GM19438 (cell line): Measurements from ENCODE around the gene FBXL17.
"Not testable (repeated sequence)": the region's sequence is repeated elsewhere in the genome, so short reads cannot be mapped to it uniquely, and the experiment has no call there.

Experiments
- ATAC-seq: cut with Tn5 transposase; IDR thresholded peaks from one replicate; pipeline ENCODE4 v1.9.1; 2021; ENCODE audit warnings: low read depth; ENCODE audit not compliant: unreplicated experiment

FBXL17 gene

DNA sequence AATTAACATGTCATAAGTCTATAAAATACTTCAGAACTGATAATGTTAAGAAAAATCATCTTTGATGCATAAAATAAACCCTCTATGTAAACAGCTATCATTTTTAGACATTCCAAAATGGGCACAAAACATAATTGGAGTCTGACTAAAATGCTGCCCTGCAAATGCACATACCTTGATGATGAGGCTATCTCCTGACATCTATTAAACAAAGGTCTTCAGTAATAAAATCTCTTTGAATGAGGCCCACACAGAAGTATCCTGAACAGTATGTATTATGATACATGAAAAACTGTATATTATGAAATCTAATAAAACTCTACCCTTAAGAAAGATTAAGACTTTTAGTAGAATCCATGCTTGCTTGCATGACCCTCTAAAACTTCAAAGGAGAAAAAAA is 66.1 kb downstream of the FBXL17 start:
- no peak for ATAC-seq

DNA sequence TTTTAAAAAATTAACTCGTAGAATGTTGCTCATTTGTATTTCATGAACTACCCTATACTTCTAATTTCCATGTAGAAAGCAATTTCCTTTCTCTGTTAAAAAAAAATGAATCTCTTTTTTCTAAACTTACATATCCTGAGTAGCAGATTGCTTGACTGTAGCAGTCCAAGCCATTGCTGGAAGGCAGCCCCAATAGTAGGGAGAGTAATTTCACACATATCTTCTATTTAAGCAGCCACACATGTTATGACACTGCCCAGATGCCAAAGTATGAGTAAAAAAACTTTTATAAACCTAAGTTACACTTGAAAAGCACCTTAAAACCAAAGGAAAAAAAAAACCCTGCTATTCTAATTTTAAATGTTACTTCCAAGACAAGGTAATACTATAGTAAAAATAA is 69.6 kb downstream of the FBXL17 start:
- ATAC-seq, result no peak

DNA sequence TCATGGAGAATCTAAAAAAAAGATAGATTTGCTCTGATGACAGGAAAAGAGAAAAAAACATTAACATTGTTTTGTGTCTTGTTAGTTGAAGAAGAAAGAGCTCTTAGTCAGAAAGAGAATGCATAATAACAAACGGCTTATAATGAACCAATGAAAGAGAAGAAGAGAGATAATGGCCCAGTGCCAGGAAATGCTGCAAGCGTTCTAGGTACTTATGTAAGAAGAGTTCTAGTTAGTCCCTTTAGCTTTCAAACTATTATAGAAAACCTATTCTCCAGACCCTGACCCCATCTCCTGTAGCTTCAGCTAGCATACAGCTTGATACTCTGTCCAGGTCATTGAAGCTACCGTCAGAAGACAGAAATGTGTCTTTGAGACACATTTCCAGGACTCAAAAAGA is 70.2 kb downstream of the FBXL17 start:
- ATAC-seq, result no peak

DNA sequence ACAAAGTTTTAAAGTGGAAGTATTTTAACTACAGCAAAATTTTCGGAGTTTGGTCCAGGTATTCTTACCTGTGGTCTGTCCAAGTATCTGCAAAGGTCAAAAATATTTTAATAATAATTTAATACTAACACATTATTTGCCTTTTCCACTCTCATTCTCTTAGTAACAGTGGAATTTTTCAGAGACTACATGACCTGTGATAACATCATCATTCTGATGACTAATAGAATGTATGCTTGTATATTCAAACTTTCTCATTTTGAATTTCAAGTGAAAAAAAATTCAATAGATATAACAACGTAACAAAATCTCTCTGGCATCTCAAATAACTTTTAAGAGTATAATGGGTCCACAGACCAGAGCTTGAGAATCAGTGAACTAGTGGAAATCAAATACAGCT is 78.3 kb downstream of the FBXL17 start:
- ATAC-seq, result no peak

DNA sequence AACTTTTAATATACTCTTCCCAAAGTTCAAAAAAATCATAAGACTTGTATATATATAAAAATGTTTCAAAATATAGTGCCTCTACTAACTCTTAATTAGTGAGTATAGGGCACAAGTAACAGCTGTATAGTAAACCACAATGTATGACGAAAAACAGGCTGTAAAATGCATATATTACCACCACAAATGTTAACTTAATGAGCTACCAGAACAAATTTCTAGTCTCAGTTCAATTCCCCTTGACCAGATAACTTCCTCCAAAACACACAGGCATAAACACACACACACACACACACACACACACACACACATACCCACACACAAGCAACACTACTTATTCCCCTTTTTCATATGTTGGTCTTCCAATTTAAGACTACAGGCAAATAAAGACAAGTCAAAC is 78.8 kb downstream of the FBXL17 start:
- no peak for ATAC-seq

DNA sequence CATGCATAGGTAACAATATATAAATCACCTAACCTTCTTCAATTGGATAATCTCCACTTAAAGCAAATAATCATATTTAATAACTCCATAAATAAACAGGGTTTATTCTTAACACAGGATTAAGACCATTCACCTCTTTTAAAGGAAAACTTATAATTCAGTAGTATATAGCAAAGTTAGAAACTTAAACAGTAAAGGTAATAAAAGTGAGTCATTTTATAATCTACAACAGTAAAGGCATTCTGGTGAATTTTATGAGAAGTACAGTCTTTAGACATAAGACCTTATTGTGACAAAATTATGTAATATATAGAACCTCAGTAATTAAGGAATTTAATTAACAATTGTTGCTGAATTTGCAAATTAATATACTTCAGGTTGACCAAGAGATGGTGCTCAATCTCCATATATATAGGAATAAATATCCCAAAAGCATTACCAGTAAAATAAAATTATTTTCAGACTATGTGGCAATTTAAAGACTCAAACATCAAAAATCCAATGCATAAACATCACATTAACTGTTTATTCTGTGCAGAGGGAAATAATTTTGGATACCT is 84.8 kb downstream of the FBXL17 start:
- ATAC-seq, result no peak

DNA sequence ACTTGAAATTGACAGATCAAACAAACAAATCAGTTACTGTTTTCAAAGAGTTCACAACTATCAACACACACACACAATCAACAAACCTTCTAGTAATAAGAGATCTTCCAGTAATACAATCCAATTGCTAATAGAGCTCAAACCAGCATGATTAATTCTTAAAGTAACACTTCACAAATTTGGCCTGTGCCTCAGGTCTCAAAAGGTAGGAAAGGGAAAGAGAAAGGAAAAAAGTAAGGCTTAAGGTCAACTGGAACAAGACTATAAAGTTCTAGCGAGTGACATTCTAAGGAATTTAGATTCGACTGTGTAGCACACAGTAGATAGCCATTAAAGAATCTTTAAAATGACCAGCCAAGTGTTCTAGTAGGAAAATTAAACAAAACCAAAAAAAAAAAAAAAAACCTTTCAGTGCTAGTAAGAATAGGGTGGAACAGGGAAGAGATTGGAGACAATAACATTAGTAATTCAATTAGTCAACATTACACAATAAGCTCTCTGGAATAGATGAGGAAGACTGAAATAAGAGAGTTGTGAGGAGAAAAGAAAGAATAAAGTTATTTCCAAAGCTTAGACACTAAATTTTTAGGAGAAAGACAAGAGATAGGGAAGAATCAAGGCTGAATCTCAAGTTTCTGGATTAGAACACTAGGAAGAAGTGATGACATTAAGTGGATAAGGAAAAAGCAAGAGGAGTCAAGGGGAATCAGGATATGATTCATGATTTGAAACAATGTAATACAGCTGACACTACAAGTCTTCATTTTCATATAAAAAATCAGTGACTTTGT is 86.1 kb downstream of the FBXL17 start:
- ATAC-seq, result no peak

DNA sequence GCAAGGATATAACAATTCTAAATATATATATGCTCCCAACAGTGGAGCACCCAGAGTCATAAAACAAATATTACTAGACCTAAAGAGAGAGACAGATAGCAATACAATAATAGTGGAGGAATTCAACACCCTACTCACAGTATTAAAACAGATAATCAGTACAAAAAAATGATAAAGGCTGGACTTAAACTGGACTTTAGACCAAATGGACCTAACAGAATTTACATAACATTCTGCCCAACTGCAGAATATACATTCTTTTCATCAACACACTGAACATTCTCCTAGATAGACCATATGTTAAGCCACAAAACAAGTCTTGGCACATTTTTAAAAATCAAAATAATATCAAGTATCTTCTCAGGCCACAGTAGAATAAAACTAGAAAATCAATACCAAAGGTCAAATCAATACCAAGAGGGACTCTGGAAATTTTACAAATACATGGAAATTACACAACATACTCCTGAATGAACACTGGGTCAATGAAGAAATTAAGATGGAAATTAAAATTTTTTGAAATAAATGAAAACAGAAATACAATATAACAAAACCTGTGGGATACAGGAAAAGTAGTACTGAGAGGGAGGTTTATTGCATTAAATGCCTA is 100.8 kb downstream of the FBXL17 start:
- ATAC-seq, result no peak

DNA sequence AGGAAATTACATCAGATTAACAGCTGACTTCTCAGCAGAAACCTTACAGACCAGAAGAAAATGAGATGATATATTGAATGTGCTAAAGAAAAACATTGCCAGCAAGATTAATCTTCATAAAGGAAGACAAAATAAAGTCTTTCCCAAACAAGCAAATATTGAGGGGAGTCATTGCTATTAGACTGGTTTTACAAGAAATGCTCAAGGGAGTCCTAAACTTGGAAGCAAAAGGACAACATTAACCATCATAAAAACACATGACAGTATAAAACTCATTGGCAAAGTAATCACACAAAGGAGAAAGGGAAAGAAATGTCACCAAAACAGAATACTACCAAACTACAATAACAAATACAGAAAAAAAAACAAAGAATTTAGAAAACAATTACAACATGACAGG is 101.7 kb downstream of the FBXL17 start:
- no peak for ATAC-seq

DNA sequence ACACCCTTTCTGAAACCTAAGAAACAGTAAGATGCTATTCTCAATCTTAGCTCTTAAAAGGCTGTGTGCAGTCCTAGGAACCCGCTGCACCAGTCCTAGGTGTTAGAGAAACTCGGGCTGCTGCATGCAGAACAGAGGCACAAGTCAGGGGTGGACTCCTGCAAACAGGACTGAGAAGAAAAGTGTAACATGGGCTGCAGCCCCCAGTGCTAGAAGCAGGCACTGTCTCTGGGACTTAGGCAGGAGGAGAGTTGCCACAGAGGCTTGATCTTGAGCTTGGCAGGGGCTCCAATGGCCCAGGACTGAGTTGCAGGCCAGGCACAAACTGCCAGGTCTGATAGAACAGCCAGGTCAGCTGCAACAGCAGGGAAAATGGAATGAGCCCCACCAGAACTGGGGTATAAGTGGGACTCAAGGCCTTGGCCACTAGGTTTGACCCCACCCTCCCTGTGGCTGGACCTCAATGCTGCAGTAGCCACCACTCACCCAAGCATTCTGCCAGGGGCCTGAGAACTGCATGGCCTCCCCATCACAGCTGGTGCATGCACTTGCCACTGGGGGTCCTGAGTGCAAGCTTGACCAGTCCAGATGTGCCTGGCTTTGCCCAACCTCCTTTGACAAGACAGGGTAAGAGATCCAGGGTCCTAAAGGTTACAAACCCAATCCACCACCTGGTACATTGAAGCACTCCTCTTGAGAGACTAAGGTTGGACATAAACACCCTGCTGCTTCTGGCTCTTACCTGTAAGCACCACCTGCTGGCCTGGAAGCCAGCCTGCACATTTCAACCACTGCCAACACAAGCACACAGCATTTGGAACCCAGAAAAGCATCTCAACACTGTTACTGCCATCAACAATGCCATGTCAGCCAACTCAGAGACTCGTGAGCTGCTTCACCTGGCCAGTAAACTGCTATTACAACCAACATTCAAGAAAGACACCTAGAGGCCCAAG is 103.3 kb downstream of the FBXL17 start:
- ATAC-seq, result no peak

DNA sequence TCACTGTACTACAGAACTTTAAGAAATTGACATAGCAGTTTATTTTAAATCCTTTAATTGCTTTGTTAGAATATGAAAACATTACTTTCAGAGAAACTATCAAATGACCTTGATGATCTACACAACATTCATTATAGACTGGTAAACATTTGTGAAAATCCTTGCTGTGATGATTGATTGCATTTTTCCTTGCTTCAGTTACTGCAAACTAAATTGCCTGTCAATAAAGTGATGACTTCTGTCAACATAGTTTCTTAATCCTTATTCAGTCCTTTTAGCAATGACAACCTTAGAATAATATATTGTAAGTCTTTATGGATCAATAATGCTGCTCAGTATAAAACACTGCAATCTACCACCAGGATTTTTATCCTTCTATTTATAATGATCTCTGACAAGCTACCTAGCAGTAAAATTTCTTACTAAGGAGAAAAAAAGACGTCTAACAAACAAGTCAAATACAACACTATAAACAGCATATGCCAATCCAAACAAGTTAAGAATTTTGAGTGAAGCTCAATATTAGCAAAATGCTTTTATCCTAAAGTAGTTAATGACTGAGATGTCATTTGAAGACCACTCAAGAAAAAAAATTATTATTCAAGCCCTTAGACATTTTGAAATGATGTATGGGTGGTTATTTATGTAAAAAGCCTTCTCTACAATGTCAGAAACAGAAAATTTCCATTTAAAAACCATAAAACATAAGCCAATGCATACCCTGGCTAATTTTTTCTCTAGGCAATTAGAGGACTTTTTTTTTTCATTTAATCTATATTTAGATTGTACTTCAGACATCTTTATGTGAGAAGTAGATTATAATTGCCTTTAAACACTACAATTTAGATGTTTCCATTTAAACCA is 105.5 kb downstream of the FBXL17 start:
- ATAC-seq, result no peak

DNA sequence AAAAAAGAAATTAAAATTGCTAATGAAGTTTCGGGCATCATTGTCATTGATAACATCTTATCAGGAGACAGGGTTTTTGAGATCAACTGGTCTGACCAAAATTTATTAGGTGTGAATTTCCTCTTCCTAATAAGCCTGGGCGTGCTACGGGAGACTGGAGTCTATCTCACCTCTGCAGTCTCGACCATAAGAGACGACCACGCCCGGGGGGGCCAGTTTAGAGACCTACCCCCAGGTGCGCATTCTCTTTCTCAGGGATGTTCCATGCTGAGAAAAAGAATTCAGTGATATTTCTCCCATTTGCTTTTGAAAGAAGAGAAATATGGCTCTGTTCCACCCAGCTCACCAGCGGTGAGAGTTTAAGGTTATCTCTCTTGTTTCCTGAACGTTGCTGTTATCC is 107.8 kb downstream of the FBXL17 start:
- ATAC-seq, result not testable (repeated sequence)

DNA sequence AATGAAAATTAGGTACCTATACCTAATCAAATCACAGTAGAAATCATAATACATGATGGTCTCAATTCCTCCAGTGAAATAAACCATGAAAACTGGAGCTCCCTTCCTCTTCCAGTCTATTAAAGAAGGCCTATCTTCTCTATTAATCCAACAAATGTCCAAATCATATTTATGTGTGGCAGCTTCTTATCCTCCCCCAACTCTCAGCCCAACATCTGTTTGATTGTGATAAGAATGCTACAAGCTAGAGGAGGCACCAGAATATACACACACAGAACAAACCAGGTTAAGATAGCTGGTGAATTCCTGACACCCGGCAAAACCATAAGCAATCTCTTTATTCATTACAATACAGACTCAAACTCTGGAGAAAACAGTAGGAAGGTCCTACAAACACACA is 110.8 kb downstream of the FBXL17 start:
- ATAC-seq, result no peak

DNA sequence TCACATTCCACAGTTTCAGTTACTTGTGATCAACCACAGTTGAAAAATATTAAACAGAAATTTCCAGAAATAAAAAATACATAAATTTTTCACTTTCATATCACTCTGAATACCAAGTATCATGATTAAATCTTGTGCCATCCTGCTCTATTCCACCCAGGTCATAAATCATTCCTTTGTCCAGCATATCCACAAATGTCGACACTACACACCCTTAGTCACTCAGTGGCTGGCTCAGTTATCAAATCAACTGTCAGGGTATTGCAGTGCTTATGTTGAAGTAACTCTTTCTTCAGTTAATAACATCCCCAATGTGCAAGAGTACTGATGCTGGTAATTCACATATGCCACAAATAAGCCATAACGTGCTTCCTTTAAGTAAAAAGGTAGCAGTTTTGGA is 115.7 kb downstream of the FBXL17 start:
- ATAC-seq, result no peak

DNA sequence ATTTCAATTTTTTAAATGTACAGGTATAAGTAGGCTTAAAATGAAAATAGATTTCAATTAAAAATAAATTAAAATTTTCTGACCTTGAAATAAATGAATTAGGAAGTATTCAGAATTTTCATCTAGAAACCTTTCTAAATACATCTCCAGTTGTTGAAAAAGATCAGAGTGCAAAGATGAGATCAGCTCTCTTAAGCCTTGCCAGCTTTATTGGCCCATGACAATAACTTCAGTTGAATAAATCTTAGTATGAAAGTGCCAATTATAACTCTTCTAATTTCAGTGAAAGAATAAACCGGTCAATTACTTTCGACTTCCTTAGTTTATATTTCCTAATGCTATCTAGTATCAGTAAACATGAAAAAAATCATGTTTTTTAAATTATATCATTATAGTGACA is 117.4 kb downstream of the FBXL17 start:
- ATAC-seq, result no peak

DNA sequence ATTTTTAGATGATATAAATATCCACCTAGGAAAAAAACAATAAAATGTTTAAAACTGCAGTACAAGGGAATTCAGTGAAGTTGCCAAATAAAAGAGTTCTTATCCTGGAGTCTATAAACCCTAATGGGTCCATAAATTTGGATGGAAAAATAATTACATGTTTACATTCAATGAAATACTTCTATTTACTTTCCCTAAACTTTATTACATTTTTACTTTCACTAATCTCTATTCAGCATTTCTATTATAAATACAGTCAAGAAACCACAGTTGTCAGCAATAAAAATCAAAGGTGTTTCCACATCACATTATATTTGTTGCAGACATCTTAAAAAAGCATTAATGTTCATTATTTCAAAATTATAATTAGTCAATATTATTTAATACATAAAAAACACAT is 118.6 kb downstream of the FBXL17 start:
- no peak for ATAC-seq

DNA sequence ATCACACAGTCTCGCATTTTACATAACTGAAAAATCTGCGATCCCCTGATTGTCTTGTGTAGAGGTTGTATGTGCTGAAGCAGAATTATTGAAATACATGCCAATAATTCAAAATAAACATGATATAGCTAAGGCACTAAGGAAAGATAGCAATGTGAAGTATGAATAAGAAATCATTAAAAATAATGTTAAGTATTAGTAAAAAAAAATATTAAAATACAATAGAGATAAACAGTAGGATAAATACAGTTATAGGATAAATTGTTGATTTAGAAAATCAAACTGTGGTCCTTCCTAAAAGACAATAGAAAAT is 121.1 kb downstream of the FBXL17 start:
- ATAC-seq, result no peak

DNA sequence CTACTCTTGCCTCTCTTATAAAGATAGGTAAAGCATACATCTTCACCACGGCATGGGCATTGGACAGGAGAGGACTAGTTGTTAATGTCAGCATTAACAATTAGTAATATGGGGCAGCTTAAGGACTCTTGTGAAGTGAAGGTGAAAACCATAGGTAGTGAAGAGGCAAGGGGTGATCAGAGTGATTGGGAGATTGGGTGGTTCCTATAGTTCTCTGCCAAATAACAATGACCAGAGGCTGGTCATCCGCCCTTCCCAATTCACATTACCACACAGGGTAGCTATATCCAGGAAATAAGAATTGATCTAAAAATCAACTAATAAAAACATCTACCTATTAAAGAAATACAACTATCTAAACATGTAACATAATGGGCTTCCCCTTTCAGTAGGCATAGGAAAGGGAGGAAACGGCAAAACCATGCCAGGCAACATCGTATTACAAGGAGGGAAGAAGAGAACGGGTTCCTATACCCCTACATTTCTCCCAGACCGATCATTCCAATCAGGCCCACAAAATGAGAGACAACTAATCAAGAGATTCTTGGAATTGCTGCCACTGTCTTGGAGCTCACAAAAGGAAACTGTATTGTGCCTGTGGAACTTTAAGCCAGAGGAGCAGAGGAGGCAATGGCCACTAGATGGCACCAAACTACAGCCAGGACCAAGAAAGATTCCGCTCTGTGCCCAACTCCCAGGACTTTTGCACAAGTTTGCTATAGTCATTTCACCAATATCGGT is 121.6 kb downstream of the FBXL17 start:
- ATAC-seq, result peak; percentile 96

DNA sequence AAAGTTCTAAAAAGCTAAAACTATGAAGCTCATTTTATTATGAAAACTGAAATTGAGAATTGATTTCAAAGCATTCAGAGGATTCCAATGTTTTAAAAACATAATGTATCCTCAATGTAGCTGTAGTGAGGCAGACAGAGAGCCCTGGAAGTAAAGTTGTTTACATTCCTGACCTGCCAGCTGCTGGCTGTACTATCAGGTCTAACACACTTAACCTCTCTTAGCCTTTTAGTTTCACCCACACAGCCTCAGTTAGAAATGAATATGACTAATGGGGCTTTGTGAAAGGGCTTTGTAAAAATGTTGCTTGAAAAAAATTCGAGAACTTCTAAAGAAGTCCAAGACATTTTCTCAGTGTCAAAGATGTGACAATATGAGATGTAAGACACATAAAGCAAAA is 122.6 kb downstream of the FBXL17 start:
- ATAC-seq, result no peak

DNA sequence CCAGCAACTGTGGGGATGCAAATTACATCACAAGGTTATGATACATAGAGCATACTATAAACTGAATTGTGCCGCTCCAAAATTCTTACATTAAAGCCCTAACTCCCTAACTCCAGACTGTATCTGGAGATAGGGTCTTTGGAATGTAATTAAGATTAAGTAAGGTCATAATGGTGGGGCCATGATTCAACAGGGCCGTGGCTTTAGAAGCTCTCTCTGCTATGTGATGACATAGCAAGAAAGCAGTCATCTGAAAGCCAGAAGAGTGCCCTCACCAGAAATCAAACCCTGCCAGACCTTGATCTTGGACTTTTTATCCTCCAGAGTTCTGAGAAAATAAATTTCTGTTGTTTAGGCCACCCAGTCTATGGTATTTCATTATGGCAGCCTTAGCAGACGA is 123.9 kb downstream of the FBXL17 start:
- no peak for ATAC-seq
